GM12878 (cell line): ENCODE results near the gene DPH6. TPM values are rescaled to one million over a fixed set of nuclear protein-coding genes. Genes with fewer than 3 reads are reported as not detected.

Experiments
- BCLAF1 ChIP-seq: fragments of 450-650 bp; IDR thresholded peaks from 2 replicates; pipeline ENCODE4 v1.6.1; 2017; ENCODE audit warnings: antibody characterized with exemption, mild to moderate bottlenecking, moderate library complexity
- CTCF ChIP-seq, 3 experiments: IDR thresholded peaks in 2 of 3; conservative IDR thresholded peaks in 1 of 3; 2 replicates each; pipeline ENCODE4 v1.5.1; 2011; ENCODE audit warnings: low read depth in 3 of 3, low read length in 3 of 3, mild to moderate bottlenecking in 3 of 3, control low read depth in 2 of 3, moderate library complexity in 2 of 3, inconsistent platforms in 1 of 3, mixed read lengths in 1 of 3; ENCODE audit not compliant: control insufficient read depth in 2 of 3, insufficient read depth in 1 of 3; ENCODE audit errors: extremely low read depth in 1 of 3
- ETV6 ChIP-seq, 2 experiments: fragments of 450-650 bp in 1 of 2; IDR thresholded peaks in 1 of 2; conservative IDR thresholded peaks in 1 of 2; 2 replicates each; pipeline ENCODE4 v1.6.1; 2014; ENCODE audit warnings: antibody characterized with exemption in 1 of 2, borderline replicate concordance in 1 of 2, low read depth in 1 of 2, mild to moderate bottlenecking in 1 of 2, moderate library complexity in 1 of 2
- FOXM1 ChIP-seq: IDR thresholded peaks from 2 replicates; pipeline ENCODE4 v1.6.1; 2012; ENCODE audit warnings: low read depth, mild to moderate bottlenecking, inconsistent platforms, low read length, moderate library complexity
- IKZF2 ChIP-seq, 2 experiments: fragments of 450-650 bp; IDR thresholded peaks; 2 replicates each; pipeline ENCODE4 v1.6.1; 2017; ENCODE audit warnings: mild to moderate bottlenecking in 2 of 2, moderate library complexity in 2 of 2
- NFIC ChIP-seq: IDR thresholded peaks from 2 replicates; pipeline ENCODE4 v1.6.1; 2012; ENCODE audit warnings: low read depth, mild to moderate bottlenecking, inconsistent platforms, low read length, moderate library complexity
- PAX8 ChIP-seq: fragments of 450-650 bp; IDR thresholded peaks from 2 replicates; pipeline ENCODE4 v1.6.1; 2017; ENCODE audit warnings: mild to moderate bottlenecking, moderate library complexity
- RBBP5 ChIP-seq: fragments of 200-600 bp; sonication (generic); conservative IDR thresholded peaks from 2 replicates; pipeline ENCODE4 v1.6.1; 2016
- SIX5 ChIP-seq: IDR thresholded peaks from 2 replicates; pipeline ENCODE4 v1.6.1; 2011; ENCODE audit warnings: mild to moderate bottlenecking, low read depth, low read length, moderate library complexity; ENCODE audit not compliant: severe bottlenecking
- SPI1 ChIP-seq: IDR thresholded peaks from 2 replicates; pipeline ENCODE4 v1.6.1; 2011; ENCODE audit warnings: low read depth, mild to moderate bottlenecking, low read length, moderate library complexity, borderline replicate concordance; ENCODE audit not compliant: insufficient read depth
- YY1 ChIP-seq: IDR thresholded peaks from 2 replicates; pipeline ENCODE4 v1.6.1; 2011; ENCODE audit warnings: low read depth, mild to moderate bottlenecking, low read length
- ZNF217 ChIP-seq: fragments of 450-650 bp; IDR thresholded peaks from 2 replicates; pipeline ENCODE4 v1.6.1; 2017; ENCODE audit warnings: antibody characterized with exemption, mild to moderate bottlenecking
- polyA plus RNA-seq, 11 experiments: library from polyadenylated mRNA; depleted of rRNA in 4 of 11; unstranded in 6 of 11; stranded (reverse) in 5 of 11; fragments of >200 nt; fragmentation: Nextera tagmentation in 4 of 11; fragmentation: Illumina TruSeq in 1 of 11; extraction: Ambion mirVana in 4 of 11; extraction: Trizol in 1 of 11; gene quantifications; 1 replicate in 1 of 11; 2 replicates in 10 of 11; pipeline versions ENCODE4 v1.2.1 to v1.2.3, GENCODE V29; 2011 to 2016; ENCODE audit warnings: inconsistent platforms in 2 of 11, missing spikeins in 2 of 11, low read depth in 1 of 11
- total RNA-seq, 4 experiments: library from RNA; depleted of rRNA in 3 of 4; stranded (reverse); fragments of >200 nt in 3 of 4; fragmentation: Illumina TruSeq in 1 of 4; extraction: Trizol in 1 of 4; gene quantifications; 2 replicates each; pipeline versions ENCODE4 v1.2.1 to v1.2.3, GENCODE V29; 2013 to 2021
- TF ChIP-seq, protein P1 (sequence below): fragments of 450-650 bp; IDR thresholded peaks from 2 replicates; pipeline ENCODE4 v1.6.1; 2017; ENCODE audit warnings: mild to moderate bottlenecking, moderate library complexity
- TF ChIP-seq, protein P2 (sequence below): fragments of 450-650 bp; IDR thresholded peaks from 2 replicates; pipeline ENCODE4 v1.6.1; 2017; ENCODE audit warnings: mild to moderate bottlenecking, low read depth, inconsistent platforms; ENCODE audit not compliant: poor library complexity, severe bottlenecking

The DPH6 gene
- total and polyA plus RNA-seq, 10 of the 15 experiments (the other 5 are each of a cell fraction or from before 2014, with no cell fraction given) = 9.0 to 68.5 (median 17.1) TPM

- TF ChIP-seq BCLAF1 (no peak), IKZF2 (IDR thresholded peaks at IDR 0.05) (no peak), ETV6 (conservative IDR thresholded peaks at IDR 0.05 in 1 of 2, IDR thresholded peaks at IDR 0.05 in 1 of 2; ENCODE audit: borderline replicate concordance in 1 of 2, low read depth in 1 of 2) (no peak), NFIC (no peak), SIX5 (no peak), CTCF (IDR thresholded peaks at IDR 0.05 in 2 of 3, conservative IDR thresholded peaks at IDR 0.05 in 1 of 3; ENCODE audit: control insufficient read depth in 2 of 3, extremely low read depth in 1 of 3, insufficient read depth in 1 of 3, low read depth in 3 of 3, low read length in 3 of 3) (peak; percentile 71 to 85 (median 75)), RBBP5 (no peak), ZNF217 (no peak), FOXM1 (no peak), SPI1 (no peak), PAX8 (no peak), YY1 (peak; percentile 45; the same call in 1 of the 2 replicates)
- TF ChIP-seq, protein P1, sequence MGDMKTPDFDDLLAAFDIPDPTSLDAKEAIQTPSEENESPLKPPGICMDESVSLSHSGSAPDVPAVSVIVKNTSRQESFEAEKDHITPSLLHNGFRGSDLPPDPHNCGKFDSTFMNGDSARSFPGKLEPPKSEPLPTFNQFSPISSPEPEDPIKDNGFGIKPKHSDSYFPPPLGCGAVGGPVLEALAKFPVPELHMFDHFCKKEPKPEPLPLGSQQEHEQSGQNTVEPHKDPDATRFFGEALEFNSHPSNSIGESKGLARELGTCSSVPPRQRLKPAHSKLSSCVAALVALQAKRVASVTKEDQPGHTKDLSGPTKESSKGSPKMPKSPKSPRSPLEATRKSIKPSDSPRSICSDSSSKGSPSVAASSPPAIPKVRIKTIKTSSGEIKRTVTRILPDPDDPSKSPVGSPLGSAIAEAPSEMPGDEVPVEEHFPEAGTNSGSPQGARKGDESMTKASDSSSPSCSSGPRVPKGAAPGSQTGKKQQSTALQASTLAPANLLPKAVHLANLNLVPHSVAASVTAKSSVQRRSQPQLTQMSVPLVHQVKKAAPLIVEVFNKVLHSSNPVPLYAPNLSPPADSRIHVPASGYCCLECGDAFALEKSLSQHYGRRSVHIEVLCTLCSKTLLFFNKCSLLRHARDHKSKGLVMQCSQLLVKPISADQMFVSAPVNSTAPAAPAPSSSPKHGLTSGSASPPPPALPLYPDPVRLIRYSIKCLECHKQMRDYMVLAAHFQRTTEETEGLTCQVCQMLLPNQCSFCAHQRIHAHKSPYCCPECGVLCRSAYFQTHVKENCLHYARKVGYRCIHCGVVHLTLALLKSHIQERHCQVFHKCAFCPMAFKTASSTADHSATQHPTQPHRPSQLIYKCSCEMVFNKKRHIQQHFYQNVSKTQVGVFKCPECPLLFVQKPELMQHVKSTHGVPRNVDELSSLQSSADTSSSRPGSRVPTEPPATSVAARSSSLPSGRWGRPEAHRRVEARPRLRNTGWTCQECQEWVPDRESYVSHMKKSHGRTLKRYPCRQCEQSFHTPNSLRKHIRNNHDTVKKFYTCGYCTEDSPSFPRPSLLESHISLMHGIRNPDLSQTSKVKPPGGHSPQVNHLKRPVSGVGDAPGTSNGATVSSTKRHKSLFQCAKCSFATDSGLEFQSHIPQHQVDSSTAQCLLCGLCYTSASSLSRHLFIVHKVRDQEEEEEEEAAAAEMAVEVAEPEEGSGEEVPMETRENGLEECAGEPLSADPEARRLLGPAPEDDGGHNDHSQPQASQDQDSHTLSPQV = no peak
- TF ChIP-seq, protein P2, sequence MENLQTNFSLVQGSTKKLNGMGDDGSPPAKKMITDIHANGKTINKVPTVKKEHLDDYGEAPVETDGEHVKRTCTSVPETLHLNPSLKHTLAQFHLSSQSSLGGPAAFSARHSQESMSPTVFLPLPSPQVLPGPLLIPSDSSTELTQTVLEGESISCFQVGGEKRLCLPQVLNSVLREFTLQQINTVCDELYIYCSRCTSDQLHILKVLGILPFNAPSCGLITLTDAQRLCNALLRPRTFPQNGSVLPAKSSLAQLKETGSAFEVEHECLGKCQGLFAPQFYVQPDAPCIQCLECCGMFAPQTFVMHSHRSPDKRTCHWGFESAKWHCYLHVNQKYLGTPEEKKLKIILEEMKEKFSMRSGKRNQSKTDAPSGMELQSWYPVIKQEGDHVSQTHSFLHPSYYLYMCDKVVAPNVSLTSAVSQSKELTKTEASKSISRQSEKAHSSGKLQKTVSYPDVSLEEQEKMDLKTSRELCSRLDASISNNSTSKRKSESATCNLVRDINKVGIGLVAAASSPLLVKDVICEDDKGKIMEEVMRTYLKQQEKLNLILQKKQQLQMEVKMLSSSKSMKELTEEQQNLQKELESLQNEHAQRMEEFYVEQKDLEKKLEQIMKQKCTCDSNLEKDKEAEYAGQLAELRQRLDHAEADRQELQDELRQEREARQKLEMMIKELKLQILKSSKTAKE = no peak
Observed at GRCh38 chr15:35444557-35445204, 101.3 kb downstream of the DPH6 start (continued).
